Measurements from ENCODE around the gene RWDD1.
"Not testable (repeated sequence)": the region's sequence is repeated elsewhere in the genome, so short reads cannot be mapped to it uniquely, and the experiment has no call there.

Gene RWDD1

DNA sequence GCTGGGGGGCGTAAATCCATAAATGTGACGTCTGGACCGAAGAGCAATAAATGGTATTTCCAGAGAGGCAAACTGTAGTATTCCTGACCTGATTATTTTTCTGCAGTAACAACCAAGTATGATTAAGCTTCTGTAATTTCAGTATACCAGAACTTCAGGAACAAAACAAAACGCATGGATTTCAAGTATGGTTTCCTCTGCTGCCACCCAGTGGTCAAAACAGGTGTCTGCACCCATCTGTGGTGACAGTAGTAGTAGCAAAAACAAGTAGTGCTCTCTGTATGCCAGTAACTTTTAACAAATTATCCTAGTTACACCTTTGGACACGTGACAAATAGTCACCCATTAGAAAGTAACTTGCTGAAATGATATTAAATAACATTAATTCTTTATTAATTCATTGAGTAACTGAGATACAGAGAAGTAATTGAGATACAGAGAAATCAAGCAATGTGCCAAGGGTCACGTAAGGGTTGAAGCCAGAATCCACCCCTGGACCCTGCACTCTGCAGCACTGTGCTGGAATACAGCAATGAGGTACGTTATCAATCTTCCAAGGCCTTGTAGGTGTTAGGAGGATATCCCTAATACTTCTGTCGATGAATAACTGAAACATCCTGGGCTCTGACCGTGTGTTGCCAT lies 9.8 kb upstream of the RWDD1 start:
- DNase-seq (ENCODE audit: low read depth): peak; percentile 44

DNA sequence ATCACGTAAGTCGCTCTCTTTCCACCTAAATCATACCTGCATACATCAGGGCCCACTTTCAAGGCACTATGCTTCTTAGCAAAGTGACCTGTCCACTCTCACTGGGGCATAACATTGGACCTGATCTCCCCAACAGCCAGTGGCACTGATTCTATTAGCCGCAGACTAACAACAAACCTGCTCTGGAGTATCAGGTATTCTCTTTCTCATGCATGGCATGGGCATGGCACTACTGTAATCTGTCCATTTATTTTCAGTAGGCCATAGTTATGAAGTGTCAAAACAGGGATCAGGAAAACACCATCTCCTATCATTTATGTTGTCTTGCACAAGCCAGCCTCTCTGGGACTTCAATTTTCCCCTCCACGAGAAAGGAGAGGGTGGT lies 9.3 kb upstream of the RWDD1 start:
- no peak for DNase-seq (ENCODE audit: low read depth)

DNA sequence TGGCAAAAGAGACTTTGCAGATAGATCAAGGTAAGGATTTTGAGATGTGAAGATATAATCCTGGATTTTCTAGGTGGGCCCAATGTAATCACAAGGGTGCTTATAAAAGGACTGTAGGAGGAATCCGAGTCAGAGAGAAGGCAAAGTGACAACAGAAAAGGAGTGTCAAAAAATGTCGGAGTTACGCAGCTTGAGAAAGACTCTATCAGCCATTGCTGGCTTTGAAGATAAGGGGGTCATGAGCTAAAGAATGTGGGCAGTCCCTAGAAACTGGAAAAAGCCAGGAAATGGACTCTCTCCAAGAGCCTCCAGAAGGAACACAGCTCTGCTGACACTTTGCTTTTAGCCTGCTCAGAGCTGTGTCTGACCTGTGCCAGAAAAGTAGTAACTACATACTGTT lies 8.7 kb upstream of the RWDD1 start:
- no peak for DNase-seq (ENCODE audit: low read depth)

DNA sequence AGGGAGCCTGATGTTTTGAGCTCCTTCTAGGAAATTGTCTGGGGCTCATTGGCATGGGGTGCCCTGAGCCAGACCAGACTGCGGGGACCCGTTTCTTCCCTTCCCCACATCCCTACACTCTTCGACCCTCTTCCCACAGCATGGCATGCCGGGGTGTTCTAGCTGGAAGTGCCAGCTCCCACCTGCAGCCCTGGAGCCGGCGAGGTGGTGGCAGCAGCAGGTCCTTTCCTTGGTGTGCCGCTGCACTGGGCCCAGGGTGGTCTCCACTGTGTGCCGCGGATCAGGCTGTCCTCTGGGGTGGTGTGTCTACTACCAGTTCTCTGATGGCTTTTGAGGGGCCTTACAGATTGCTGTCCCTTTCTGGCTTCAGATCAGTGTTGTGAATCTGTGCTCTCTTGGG lies 7.5 kb upstream of the RWDD1 start:
- DNase-seq (ENCODE audit: low read depth): no peak

DNA sequence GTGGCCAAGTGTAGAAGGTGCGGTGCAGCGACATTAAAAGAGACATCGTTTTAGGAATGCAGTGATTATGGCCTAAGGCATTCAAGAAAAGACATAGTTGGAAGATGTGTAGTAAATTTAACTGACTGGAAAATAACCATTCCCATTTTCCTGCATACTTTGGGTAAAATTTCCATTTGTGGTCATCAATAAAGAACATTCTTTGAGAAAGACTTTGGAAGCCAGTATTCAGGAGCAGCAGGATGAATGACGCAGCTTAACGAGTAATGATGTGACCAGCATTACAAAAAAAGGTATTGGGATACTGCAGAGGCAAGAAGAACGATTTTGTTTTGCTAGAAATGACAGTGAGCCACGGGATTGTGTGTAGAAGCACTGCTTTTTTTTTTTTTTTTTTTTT lies 7.0 kb upstream of the RWDD1 start:
- DNase-seq (ENCODE audit: low read depth): no peak

DNA sequence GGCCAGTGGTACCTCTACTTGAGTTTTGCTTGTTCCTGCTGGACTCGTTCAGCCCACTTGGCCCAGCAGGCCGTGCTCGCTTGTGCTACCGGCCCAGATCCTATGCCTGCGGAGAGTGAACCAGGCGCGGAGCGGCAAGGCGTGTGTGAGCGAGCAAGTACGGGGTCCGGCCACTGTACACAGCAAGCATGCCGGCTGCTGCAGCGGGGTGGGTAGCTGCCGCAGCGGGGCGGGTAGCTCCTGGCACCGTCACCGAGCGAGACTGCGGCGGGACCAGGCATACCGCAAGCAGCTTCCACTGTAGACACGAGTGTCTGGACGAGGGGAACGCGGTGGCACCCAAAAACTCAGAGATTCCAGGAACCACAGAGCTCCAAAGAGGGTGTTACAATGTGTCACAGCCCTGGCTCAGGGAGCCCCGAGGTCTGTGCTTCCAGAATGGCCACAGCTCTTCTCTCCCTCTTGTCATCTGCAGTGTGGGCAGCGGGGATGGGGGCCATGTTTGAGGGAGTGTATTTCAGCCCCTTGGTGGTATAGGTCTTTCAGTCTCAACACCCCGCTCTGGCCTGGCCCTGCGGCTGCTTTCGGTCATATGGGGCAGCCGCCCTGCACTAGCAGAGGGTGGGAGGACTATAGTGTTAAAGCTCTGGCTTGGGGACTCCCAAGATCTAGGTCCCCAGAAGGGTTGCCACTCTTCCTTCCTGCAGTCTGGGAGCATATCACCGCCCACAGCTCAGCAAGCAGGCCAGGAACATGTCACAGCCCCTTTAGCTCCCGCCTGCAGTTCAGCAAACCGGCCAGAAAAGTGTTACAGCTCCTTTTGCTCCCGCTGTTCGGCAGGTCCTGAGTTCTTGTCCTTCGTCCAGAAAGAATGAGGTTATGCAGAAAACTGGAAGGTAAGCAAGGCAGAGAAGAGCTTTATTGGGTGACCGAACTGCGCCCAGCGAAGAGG lies 6.1 kb upstream of the RWDD1 start:
- DNase-seq (ENCODE audit: low read depth): no peak

DNA sequence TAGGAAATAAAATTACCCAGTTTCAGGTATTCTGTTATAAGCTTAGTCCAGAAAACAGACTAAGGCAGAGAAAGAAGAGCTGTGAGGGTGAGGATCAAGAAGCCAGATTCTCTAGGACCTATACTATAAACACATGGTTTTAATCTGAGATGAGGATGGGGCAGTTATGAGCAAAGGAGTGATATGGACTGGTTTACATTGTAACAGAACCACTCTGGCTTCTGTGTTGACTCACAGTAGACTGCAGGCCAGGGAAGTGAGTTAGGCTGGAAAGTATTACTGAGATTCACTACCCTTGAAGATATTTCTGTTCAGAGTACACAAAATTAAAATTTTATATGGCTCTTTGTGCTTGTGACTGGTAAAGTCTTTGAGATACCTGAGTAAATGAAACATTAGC lies 3.2 kb upstream of the RWDD1 start:
- DNase-seq (ENCODE audit: low read depth): no peak

DNA sequence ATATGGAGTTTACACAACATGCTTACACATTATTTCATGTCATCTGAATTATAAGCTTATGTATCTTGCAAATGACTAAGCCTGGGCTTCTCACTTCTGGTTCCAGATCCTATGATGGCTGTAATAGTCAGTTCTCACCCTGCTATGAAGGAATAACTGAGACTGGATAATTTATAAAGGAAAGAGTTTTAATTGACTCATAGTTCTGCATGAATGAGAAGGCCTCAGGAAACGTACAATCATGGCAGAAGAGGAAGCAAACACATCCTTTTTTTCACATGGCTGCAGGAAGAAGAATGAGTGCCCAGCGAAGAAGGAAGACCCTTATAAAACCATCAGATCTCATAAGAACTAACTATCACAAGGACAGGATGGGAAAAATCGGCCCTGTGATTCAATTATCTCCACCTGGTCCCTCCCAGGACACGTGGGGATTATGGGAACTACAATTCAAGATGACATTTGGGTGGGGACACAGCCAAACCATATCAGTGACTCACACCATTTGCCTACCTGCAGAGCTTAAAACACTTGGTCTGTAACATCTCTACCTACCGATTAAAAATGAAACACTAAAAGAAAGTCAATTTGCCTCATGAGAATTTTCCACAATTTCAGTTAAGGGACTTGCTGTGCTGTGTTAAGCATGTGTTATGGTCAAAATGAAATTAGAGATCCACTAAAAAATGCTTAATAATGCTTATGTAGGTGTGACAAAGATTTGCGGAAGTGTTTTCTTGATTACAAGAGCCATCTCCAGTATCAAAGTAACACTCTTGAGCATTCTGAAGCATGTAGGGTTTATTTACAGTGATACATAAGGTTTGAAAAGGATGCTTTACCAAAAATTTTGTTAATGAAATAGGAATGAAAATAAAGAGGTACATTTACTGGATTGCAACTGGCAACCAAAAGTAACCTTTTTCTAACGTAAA lies 2.2 kb upstream of the RWDD1 start:
- DNase-seq (ENCODE audit: low read depth): no peak

DNA sequence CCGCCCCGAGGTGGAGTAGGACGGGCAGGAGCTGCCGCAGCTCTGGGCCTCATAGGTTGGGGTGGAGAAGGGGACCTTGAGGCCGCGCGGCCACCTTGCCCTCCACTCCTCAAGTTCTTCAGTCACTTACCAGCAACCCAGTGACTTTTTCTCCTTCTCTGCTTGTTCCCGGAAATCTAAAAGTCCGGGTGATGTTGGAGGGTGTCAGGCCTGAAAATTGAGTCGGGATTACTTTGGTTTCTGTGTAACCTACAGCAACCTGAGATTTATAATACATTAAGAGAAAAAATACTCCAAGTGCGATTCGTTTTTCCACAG lies 338 bp downstream of the RWDD1 start:
- DNase-seq (ENCODE audit: low read depth): no peak

DNA sequence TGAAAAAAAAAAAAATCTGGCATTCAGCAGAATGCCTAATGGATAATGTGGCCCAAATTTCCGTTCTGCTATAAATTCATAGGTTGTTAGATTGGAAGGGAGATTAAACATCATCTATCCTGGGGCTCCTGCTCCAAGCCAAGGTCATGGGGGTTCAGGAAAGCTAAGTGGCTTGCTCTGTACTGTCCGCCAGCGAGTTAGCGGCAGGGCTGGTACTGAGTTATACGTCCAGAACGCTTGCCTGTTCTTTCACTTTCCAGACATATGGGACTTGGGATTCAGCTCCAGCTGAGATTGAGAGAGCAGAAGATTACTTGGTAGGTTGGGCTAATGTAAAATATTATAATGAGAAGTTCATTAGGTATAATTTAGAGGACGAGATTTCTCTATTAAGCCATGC lies 858 bp downstream of the RWDD1 start:
- no peak for DNase-seq (ENCODE audit: low read depth)

DNA sequence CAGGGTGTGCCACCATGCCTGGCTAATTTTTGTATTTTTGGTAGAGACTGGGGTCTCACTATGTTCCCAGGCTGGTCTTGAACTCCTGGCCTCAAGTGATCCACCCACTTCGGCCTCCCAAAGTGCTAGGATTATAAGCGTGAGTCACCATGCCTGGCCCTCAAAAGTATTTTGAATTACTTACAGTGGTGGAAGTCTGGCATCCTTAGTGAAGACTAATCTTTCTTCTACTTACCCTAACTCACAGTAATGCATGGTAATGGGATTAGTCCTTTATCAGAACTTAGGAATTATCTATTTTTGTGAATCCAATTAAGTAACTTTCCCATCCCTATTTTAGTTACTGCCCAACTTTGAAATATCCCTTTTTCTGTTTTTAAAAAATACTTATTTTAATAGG lies 3.9 kb downstream of the RWDD1 start:
- no peak for DNase-seq (ENCODE audit: low read depth)

DNA sequence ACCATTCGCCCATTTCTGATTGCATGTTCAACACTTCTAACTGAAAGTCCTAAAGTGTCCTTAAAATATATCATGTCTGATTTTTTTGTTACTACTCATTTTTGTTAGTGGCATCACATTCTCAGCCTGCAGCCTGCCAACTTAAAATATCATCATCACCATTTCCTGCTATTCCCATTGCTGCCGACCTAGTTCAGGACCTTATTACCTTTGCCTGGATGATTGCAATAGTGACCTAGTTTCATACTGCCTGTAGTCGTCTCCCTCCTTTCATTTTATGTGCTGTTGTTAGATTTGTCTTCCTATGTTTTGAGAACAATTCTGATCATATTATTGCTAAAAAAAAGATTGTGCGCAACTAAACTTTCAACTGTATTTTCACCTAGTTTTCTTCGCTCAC lies 6.2 kb downstream of the RWDD1 start:
- no peak for DNase-seq (ENCODE audit: low read depth)

DNA sequence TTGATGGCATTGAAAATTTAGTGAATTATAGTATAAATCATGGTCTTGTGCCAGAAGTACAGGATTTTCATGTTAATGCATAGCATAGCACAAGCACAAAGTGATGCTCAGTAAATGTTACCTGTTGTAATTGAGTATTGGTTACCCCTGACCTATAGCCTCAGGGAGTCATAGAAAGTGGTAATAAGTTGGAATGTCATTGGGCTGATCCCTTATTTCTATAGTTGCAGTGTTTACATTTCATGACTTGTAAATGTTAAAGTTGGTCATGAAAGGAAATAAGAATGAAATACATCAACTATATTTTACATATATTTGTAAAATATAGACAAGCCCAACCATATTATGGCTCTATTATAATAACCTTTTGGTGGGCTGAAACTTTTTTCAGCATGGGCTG lies 7.0 kb downstream of the RWDD1 start:
- DNase-seq (ENCODE audit: low read depth): no peak

DNA sequence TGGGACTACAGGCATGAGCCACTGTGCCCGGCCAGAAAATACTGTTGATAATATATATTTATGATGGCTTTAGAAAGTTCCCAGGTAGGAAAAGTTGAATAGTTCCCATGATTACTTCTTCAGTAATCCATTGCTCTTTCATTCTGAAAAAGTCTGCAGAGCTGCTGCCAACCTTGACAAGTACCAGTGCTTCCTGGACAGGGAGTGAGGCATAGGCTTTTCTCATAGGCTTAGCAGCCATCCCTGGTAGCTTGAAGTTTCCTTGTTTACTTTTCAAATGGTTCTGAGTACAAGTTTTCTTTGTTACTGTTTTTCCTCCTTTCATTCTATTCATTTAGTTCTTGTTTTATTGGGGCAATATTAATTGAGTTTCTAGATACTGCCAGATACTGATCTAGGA lies 7.8 kb downstream of the RWDD1 start:
- DNase-seq (ENCODE audit: low read depth): no peak

DNA sequence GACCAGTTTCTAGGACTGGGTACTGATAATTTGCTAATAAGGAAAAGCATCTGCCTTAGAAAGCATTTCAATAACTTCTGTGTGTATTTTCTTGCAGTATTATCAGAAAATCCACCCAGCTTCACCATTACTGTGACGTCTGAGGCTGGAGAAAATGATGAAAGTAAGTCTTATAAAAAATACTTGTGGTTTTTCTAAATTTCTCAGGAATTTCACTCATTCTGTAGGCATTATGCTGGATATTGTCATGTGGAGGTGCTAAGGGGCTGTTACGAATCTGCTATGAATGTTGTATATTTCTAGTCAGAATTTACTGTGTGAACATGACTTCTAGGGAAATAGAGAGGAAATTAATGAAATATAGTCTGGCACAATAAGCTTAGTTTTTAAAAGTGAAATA lies 8.9 kb downstream of the RWDD1 start:
- no peak for DNase-seq (ENCODE audit: low read depth)

DNA sequence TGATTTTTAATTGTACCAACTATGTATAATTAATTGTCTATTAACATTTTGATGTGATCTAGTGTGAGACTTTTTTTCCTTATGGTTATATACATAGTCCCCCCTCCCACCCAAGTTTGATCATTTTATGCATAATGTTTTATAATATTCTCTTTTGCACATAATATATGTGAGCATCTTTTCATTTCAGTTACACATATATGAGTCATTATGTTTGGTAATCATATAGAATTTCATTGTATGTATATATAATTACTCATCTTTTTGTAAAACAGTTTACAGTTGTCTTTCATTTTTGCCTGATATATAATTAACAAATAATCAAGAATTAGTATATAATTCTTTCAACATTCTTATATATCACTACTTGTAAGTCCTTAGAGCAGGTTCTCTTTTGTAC lies 15.0 kb downstream of the RWDD1 start:
- no peak for DNase-seq (ENCODE audit: low read depth)

DNA sequence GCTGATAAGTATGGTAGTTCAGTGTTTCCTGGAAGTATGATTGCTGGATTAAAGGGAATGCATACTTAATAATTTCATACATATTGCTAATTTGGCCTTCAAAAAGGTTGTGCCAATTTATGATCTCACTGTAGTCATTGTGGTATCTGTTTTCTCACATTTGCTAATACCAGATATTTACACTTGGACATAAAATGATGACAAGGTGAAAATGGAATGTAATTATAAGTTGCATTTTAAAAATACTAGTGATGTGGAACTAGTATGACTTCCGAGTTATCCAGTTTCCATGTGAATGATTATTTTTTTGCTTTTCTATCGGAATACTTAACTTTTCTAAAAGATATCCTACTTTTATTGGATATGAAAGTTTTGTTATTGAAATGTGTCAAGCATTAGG lies 15.4 kb downstream of the RWDD1 start:
- DNase-seq (ENCODE audit: low read depth): no peak

DNA sequence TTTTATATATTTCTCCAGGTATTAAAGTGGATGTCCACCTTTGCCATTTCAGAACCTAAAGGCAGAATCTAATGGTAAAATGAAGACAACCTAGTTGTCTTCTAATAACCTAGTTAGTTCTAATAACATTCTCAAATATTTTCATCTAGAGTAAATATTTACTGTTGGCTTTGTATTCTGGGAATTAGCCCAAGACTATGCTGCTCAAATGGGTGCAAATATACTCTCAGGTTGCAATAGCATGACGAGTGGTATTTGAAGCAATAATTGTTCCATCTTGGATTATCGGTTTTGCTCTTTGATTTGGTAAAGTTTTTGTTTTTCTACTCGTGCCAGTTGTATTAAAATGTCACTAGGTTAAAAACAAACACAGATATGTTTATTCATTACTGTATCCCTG lies 23.9 kb downstream of the RWDD1 start:
- DNase-seq (ENCODE audit: low read depth): no peak

DNA sequence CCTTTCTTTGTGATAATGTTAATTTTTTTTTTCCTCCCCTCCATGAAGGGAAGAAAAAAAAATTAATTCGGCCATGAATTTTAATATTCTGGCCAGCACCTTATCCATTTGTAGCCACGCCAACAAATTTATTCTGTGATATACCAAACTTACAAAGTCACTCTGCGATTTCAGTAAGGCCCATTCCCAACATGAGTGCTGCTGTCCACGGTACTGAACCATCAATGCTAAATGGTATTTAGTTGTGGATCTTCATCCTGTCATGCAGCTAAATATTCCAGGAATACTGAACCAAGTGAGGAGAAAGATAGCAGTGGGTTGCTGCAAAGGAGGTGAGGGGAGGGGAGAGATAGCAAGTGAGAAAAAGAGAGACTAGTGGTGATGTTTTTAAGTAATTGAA lies 25.5 kb downstream of the RWDD1 start:
- no peak for DNase-seq (ENCODE audit: low read depth)

DNA sequence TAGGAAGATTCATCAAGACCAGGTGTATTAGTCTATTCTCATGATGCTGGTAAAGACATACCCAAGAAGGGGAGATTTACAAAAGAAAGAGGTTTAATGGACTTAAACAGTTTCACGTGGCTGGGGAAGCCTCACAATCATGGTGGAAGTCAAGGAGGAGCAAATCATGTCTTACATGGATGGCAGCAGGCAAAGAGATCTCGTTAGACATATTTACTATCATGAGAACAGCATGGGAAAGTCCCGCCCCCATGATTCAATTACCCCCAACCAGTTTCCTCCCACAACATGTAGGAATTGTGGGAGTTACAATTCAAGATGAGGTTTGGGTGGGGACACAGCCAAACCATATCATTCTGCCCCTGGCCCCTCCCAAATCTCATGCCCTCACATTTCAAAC lies 32.6 kb downstream of the RWDD1 start:
- not testable (repeated sequence) for DNase-seq (ENCODE audit: low read depth)

DNA sequence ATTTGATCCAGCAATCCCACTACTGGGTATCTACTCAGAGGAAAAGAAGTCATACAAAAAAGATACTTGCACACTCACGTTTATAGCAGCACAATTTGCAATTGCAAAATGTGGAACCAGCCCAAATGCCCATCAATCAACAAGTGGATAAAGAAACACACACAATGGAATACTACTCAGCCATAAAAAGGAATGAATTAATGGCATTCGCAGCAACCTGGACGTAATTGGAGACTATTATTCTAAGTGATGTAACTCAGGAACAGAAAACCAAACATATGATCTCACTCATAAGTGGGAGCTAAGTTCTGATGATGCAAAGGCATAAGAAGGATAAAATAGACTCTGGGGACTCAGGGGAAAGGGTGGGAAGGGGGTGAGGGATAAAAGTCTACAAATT lies 33.6 kb downstream of the RWDD1 start:
- DNase-seq (ENCODE audit: low read depth): not testable (repeated sequence)

DNA sequence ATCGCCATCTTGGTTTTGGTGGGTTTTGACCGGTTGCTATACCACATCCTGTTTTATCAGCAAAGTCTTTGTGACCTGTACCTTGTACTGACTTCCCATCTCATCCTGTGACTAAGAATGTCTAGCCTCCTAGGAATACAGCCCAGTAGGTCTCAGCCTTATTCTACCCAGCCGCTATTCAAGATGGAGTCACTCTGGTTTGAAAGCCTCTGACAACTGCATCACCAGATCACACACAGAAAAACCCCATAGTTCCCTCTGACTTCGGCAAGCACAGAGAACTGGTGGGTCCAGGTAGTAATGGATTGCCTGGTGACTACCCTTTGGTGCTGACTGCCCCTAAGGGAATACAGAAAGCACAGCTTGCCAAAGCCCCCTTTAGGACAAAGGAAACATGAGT lies 34.6 kb downstream of the RWDD1 start:
- no peak for DNase-seq (ENCODE audit: low read depth)

DNA sequence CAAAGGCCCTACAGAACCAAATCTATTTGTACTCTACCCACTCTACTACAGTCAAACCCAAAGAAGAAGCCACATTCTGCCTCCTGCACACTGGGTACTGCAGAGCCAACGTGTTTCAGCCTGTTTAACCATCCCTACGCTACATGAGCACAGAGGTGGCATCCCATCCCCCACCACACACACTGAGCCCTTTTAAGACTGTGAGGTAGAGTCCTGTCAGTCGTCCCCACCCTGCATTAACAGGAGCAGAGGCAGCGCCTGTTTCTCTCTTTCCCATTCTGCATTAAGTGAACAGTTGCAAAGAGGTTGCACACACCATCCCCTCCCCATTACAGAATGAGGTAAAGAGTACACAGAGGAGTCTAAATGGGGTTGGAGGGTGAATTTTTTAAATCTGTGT lies 39.8 kb downstream of the RWDD1 start:
- DNase-seq (ENCODE audit: low read depth): no peak
